ENCODE measurements around the gene TGFB1I1. TPM values are rescaled to one million over a fixed set of nuclear protein-coding genes. Genes with fewer than 3 reads are reported as not detected.

TGFB1I1 gene
- total and polyA plus RNA-seq, 2 experiments from 2014 or later: 4.1 to 4.2 TPM

DNA sequence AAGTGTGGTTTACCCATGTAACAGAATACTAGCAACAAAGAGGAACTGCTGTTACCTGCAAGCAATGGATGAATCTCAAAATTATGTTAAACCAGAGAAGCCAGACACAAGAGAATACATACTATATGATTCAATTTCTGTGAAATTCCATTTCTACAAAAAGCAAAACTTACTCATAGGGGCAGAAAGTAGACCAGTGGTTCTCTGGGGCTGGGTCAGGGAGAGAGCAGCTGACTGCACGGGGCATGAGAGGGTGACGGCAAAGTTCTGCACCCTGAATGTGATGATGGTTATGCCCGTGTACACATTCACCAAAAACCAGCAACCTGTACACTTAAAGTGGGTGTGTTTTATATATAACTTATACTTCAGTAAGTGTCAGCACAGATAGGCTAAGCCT, 32.4 kb upstream of the TGFB1I1 start:
- TF ChIP-seq, protein P1, sequence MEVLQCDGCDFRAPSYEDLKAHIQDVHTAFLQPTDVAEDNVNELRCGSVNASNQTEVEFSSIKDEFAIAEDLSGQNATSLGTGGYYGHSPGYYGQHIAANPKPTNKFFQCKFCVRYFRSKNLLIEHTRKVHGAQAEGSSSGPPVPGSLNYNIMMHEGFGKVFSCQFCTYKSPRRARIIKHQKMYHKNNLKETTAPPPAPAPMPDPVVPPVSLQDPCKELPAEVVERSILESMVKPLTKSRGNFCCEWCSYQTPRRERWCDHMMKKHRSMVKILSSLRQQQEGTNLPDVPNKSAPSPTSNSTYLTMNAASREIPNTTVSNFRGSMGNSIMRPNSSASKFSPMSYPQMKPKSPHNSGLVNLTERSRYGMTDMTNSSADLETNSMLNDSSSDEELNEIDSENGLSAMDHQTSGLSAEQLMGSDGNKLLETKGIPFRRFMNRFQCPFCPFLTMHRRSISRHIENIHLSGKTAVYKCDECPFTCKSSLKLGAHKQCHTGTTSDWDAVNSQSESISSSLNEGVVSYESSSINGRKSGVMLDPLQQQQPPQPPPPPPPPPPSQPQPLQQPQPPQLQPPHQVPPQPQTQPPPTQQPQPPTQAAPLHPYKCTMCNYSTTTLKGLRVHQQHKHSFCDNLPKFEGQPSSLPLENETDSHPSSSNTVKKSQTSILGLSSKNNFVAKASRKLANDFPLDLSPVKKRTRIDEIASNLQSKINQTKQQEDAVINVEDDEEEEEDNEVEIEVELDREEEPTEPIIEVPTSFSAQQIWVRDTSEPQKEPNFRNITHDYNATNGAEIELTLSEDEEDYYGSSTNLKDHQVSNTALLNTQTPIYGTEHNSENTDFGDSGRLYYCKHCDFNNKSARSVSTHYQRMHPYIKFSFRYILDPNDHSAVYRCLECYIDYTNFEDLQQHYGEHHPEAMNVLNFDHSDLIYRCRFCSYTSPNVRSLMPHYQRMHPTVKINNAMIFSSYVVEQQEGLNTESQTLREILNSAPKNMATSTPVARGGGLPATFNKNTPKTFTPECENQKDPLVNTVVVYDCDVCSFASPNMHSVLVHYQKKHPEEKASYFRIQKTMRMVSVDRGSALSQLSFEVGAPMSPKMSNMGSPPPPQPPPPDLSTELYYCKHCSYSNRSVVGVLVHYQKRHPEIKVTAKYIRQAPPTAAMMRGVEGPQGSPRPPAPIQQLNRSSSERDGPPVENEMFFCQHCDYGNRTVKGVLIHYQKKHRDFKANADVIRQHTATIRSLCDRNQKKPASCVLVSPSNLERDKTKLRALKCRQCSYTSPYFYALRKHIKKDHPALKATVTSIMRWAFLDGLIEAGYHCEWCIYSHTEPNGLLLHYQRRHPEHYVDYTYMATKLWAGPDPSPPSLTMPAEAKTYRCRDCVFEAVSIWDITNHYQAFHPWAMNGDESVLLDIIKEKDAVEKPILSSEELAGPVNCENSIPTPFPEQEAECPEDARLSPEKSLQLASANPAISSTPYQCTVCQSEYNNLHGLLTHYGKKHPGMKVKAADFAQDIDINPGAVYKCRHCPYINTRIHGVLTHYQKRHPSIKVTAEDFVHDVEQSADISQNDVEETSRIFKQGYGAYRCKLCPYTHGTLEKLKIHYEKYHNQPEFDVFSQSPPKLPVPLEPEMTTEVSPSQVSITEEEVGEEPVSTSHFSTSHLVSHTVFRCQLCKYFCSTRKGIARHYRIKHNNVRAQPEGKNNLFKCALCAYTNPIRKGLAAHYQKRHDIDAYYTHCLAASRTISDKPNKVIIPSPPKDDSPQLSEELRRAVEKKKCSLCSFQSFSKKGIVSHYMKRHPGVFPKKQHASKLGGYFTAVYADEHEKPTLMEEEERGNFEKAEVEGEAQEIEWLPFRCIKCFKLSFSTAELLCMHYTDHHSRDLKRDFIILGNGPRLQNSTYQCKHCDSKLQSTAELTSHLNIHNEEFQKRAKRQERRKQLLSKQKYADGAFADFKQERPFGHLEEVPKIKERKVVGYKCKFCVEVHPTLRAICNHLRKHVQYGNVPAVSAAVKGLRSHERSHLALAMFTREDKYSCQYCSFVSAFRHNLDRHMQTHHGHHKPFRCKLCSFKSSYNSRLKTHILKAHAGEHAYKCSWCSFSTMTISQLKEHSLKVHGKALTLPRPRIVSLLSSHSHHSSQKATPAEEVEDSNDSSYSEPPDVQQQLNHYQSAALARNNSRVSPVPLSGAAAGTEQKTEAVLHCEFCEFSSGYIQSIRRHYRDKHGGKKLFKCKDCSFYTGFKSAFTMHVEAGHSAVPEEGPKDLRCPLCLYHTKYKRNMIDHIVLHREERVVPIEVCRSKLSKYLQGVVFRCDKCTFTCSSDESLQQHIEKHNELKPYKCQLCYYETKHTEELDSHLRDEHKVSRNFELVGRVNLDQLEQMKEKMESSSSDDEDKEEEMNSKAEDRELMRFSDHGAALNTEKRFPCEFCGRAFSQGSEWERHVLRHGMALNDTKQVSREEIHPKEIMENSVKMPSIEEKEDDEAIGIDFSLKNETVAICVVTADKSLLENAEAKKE (CRISPR knock-in tag; IDR thresholded peaks at IDR 0.05): no peak
- TF ChIP-seq CREB1 (CRISPR knock-in tag; IDR thresholded peaks at IDR 0.05; ENCODE audit: low read depth) (no peak), ZNF331 (CRISPR knock-in tag; IDR thresholded peaks at IDR 0.05; ENCODE audit: low read depth) (no peak), STAT1 (IDR thresholded peaks at IDR 0.05; ENCODE audit: unreplicated experiment) (no peak), ZNF114 (CRISPR knock-in tag; IDR thresholded peaks at IDR 0.05) (no peak), EZH2phosphoT487 (IDR thresholded peaks at IDR 0.05; ENCODE audit: unreplicated experiment) (no peak), EZH2 (IDR thresholded peaks at IDR 0.05; ENCODE audit: low read depth, unreplicated experiment) (no peak), JUNB (IDR thresholded peaks at IDR 0.05; ENCODE audit: unreplicated experiment) (no peak), NANOG (IDR thresholded peaks at IDR 0.05; ENCODE audit: borderline replicate concordance) (no peak), POLR2AphosphoS5 (IDR thresholded peaks at IDR 0.05; ENCODE audit: low read depth) (no peak)
- TF ChIP-seq, protein P2, sequence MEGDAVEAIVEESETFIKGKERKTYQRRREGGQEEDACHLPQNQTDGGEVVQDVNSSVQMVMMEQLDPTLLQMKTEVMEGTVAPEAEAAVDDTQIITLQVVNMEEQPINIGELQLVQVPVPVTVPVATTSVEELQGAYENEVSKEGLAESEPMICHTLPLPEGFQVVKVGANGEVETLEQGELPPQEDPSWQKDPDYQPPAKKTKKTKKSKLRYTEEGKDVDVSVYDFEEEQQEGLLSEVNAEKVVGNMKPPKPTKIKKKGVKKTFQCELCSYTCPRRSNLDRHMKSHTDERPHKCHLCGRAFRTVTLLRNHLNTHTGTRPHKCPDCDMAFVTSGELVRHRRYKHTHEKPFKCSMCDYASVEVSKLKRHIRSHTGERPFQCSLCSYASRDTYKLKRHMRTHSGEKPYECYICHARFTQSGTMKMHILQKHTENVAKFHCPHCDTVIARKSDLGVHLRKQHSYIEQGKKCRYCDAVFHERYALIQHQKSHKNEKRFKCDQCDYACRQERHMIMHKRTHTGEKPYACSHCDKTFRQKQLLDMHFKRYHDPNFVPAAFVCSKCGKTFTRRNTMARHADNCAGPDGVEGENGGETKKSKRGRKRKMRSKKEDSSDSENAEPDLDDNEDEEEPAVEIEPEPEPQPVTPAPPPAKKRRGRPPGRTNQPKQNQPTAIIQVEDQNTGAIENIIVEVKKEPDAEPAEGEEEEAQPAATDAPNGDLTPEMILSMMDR (conservative IDR thresholded peaks at IDR 0.05; ENCODE audit: low read depth in 2 of 2): no peak
- TF ChIP-seq, protein P3, sequence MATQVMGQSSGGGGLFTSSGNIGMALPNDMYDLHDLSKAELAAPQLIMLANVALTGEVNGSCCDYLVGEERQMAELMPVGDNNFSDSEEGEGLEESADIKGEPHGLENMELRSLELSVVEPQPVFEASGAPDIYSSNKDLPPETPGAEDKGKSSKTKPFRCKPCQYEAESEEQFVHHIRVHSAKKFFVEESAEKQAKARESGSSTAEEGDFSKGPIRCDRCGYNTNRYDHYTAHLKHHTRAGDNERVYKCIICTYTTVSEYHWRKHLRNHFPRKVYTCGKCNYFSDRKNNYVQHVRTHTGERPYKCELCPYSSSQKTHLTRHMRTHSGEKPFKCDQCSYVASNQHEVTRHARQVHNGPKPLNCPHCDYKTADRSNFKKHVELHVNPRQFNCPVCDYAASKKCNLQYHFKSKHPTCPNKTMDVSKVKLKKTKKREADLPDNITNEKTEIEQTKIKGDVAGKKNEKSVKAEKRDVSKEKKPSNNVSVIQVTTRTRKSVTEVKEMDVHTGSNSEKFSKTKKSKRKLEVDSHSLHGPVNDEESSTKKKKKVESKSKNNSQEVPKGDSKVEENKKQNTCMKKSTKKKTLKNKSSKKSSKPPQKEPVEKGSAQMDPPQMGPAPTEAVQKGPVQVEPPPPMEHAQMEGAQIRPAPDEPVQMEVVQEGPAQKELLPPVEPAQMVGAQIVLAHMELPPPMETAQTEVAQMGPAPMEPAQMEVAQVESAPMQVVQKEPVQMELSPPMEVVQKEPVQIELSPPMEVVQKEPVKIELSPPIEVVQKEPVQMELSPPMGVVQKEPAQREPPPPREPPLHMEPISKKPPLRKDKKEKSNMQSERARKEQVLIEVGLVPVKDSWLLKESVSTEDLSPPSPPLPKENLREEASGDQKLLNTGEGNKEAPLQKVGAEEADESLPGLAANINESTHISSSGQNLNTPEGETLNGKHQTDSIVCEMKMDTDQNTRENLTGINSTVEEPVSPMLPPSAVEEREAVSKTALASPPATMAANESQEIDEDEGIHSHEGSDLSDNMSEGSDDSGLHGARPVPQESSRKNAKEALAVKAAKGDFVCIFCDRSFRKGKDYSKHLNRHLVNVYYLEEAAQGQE (IDR thresholded peaks at IDR 0.05; ENCODE audit: unreplicated experiment): no peak
- TF ChIP-seq, protein P4, sequence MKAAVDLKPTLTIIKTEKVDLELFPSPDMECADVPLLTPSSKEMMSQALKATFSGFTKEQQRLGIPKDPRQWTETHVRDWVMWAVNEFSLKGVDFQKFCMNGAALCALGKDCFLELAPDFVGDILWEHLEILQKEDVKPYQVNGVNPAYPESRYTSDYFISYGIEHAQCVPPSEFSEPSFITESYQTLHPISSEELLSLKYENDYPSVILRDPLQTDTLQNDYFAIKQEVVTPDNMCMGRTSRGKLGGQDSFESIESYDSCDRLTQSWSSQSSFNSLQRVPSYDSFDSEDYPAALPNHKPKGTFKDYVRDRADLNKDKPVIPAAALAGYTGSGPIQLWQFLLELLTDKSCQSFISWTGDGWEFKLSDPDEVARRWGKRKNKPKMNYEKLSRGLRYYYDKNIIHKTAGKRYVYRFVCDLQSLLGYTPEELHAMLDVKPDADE (IDR thresholded peaks at IDR 0.05): no peak
- H3F3A ChIP-seq (replicated peaks; ENCODE audit: low read depth): no peaks in the 10 kb centered on the region
- H3K27me3 ChIP-seq (ENCODE audit: insufficient read depth): peaks cover 6% of the 10 kb centered on the region; the same call in 1 of the 2 replicates
- H3K4me1 Mint-ChIP-seq: peaks cover 4% of the 10 kb centered on the region
- H3K4me3 Mint-ChIP-seq: no peak overlapping the region
- no peaks in the 10 kb centered on the region for H3K9me2 ChIP-seq (ENCODE audit: insufficient read depth)
- no peaks in the 10 kb centered on the region for H3K79me2 ChIP-seq (replicated peaks; ENCODE audit: insufficient read depth)
- H2AFZ ChIP-seq: no peak overlapping the region
- H3K36me3 Mint-ChIP-seq (ENCODE audit: low read depth): no peaks in the 10 kb centered on the region
- ATAC-seq: no peak
- no peak overlapping the region for H3K4me3 ChIP-seq
- DNase-seq (ENCODE audit: low spot score): no peak
- H3K27ac ChIP-seq (ENCODE audit: low read depth): no peak overlapping the region
- no peak overlapping the region for H3K27ac Mint-ChIP-seq
- H4K20me1 ChIP-seq (replicated peaks; ENCODE audit: insufficient read depth): no peaks in the 10 kb centered on the region
- no peaks in the 10 kb centered on the region for H3K4me1 ChIP-seq (ENCODE audit: insufficient read depth)
- H3K27me3 Mint-ChIP-seq (ENCODE audit: insufficient read depth, low read depth, poor library complexity): peaks cover 4% of the 10 kb centered on the region
- no peaks in the 10 kb centered on the region; the same call in 2 of the 3 replicates for H3K9me3 Mint-ChIP-seq
- no peak overlapping the region for H3K4me2 ChIP-seq
- H3K36me3 ChIP-seq (ENCODE audit: insufficient read depth): no peaks in the 10 kb centered on the region

Measured in GM23338 (cell line).